Lung (tissue), 12 donors: ENCODE results near the gene TMEM95. TPM values are rescaled to one million over a fixed set of nuclear protein-coding genes. Genes with fewer than 3 reads are reported as not detected.

Experiments
- ATAC-seq: fragments of 200-7000 bp; cut with Tn5 transposase; one replicate; pipeline ENCODE4 v1.9.1; 2020; ENCODE audit warnings: moderate number of reproducible peaks; ENCODE audit not compliant: insufficient read depth, low FRiP score
- DNase-seq, 3 donors: peaks; one replicate each; pipeline ENCODE4 v3.0.0-alpha.2; 2013 to 2017
- H3K27ac ChIP-seq, 2 donors: one replicate each; pipeline ENCODE4 v1.5.1; 2013; ENCODE audit warnings: mild to moderate bottlenecking in 2 of 2, moderate library complexity in 2 of 2, control low read depth in 1 of 2, inconsistent platforms in 1 of 2, low read depth in 1 of 2, low read length in 1 of 2
- H3K27me3 ChIP-seq, 3 donors: one replicate each; pipeline ENCODE4 v1.5.1; 2013; ENCODE audit warnings: low read length in 2 of 3; ENCODE audit not compliant: control insufficient read depth in 3 of 3, insufficient read depth in 3 of 3
- H3K36me3 ChIP-seq, 4 donors: one replicate each; pipeline ENCODE4 v1.5.1; 2013; ENCODE audit warnings: low read length in 4 of 4, mild to moderate bottlenecking in 1 of 4, moderate library complexity in 1 of 4; ENCODE audit not compliant: control insufficient read depth in 4 of 4, insufficient read depth in 4 of 4
- H3K4me1 ChIP-seq, 5 donors: one replicate each; pipeline ENCODE4 v1.5.1; 2013; ENCODE audit warnings: low read length in 5 of 5, mild to moderate bottlenecking in 2 of 5, moderate library complexity in 1 of 5; ENCODE audit not compliant: control insufficient read depth in 5 of 5, insufficient read depth in 5 of 5
- H3K4me3 ChIP-seq: one replicate; pipeline ENCODE4 v1.5.1; 2013; ENCODE audit warnings: mild to moderate bottlenecking, control low read depth, moderate library complexity
- H3K9ac ChIP-seq, 2 donors: one replicate each; pipeline ENCODE4 v1.5.1; 2013; ENCODE audit warnings: low read length in 2 of 2, control low read depth in 1 of 2; ENCODE audit not compliant: insufficient read depth in 1 of 2
- H3K9me3 ChIP-seq, 4 donors: one replicate each; pipeline ENCODE4 v1.5.1; 2013; ENCODE audit warnings: low read length in 3 of 4, mild to moderate bottlenecking in 1 of 4, moderate library complexity in 1 of 4; ENCODE audit not compliant: control insufficient read depth in 4 of 4, insufficient read depth in 3 of 4
- WGBS, 2 donors: extraction: QIAGEN DNeasy Blood & Tissue Kit; methylation state at CpG; one replicate each; pipeline ENCODE4 v1.1.7; 2013; 5-methylcytosine and 5-hydroxymethylcytosine counted together
- polyA plus RNA-seq, 2 donors: library from polyadenylated mRNA; stranded (reverse); fragments of 200-250 nt; gene quantifications; one replicate each; pipeline ENCODE4 v1.2.1, GENCODE V29; 2013
- total RNA-seq, 2 donors: library from RNA; depleted of rRNA in 1 of 2; stranded (reverse); fragments of >200 nt in 1 of 2; gene quantifications; one replicate each; pipeline ENCODE4 v1.2.1, GENCODE V29; 2014 to 2021
- TF ChIP-seq, protein P1 (sequence below): IDR thresholded peaks from 2 replicates; pipeline ENCODE4 v1.5.1; 2012; ENCODE audit warnings: mild to moderate bottlenecking; ENCODE audit errors: control extremely low read depth, extremely low read depth
- donor health status: control.
- donor health status: control.
- donor health status: Bipolar disorder and iron deficiency.
- donor health status: healthy.
- donor health status: DM: yes; HTN: yes; CAD: no.

Gene TMEM95
- total and polyA plus RNA-seq, 4 donors: not detected

GRCh38 chr17:7348478-7349242 lies 6.3 kb upstream of the TMEM95 start:
- TF ChIP-seq, protein P1, sequence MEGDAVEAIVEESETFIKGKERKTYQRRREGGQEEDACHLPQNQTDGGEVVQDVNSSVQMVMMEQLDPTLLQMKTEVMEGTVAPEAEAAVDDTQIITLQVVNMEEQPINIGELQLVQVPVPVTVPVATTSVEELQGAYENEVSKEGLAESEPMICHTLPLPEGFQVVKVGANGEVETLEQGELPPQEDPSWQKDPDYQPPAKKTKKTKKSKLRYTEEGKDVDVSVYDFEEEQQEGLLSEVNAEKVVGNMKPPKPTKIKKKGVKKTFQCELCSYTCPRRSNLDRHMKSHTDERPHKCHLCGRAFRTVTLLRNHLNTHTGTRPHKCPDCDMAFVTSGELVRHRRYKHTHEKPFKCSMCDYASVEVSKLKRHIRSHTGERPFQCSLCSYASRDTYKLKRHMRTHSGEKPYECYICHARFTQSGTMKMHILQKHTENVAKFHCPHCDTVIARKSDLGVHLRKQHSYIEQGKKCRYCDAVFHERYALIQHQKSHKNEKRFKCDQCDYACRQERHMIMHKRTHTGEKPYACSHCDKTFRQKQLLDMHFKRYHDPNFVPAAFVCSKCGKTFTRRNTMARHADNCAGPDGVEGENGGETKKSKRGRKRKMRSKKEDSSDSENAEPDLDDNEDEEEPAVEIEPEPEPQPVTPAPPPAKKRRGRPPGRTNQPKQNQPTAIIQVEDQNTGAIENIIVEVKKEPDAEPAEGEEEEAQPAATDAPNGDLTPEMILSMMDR: no peak
- H3K27ac ChIP-seq: no peak overlapping the region
- H3K27me3 ChIP-seq: no peaks in the 10 kb centered on the region
- H3K9ac ChIP-seq: no peak overlapping the region
- no peaks in the 10 kb centered on the region for H3K36me3 ChIP-seq
- H3K4me1 ChIP-seq: peaks cover 0 to 29% (median 7%) of the 10 kb centered on the region in 5 donors
- no peak overlapping the region for H3K4me3 ChIP-seq
- H3K9me3 ChIP-seq: no peaks in the 10 kb centered on the region
- ATAC-seq (no peak), DNase-seq (no peak)
- WGBS, 2 donors: 74 to 77% methylated on average over 19 of the region's 19 CpGs

- peak; percentile 79 for ATAC-seq
- DNase-seq: peak; percentile 90 to 92 (median 91)
- WGBS, 2 donors: 1% methylated on average over 56 to 91 of the region's 91 CpGs
- Histone ChIP-seq H3K4me3 (peak within 1 kb of the TSS; percentile 66), H3K36me3 (no peaks in the 10 kb centered on the region), H3K27ac (peak within 1 kb of the TSS; percentile 85 to 96), H3K9ac (peak within 1 kb of the TSS; percentile 68 to 84), H3K9me3 (no peaks in the 10 kb centered on the region), H3K27me3 (no peaks in the 10 kb centered on the region), H3K4me1 (peaks cover 0 to 44% (median 10%) of the 10 kb centered on the region in 5 donors)
- TF ChIP-seq, protein P1: peak; percentile 21
Measured at GRCh38 chr17:7351665-7352502, 3.1 kb upstream of the TMEM95 start, which contains the start of gene KCTD11. Gene KCTD11 (plus strand): TSS chr17:7352162.

DNA sequence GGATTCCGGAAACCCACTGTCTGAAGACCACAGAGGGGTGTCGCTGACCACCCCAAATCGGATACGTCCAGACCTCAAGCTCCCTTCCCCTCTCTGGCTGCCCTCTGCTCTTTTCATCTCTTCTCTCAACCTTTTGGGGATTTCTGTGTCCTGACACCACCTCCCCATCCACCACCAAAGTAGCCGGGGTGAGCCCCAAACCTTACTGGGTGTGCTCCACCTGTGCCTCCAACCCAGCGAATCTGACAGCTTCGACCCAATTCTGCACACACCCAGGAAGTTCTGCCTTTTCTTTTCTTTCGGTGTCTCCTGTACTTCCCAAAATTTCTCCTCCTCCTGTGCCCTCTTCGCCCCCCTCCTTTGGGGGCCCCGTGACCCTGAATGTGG lies 2.5 kb upstream of the TMEM95 start:
- WGBS, 2 donors: 26 to 31% methylated on average over 9 to 10 of the region's 10 CpGs
- no peak for DNase-seq
- peak overlapping the region; percentile 56 to 84 for H3K9ac ChIP-seq
- H3K36me3 ChIP-seq: no peaks in the 10 kb centered on the region
- no peaks in the 10 kb centered on the region for H3K27me3 ChIP-seq
- H3K4me3 ChIP-seq: peak overlapping the region; percentile 66
- peak overlapping the region; percentile 85 to 96 for H3K27ac ChIP-seq
- H3K9me3 ChIP-seq: no peaks in the 10 kb centered on the region
- ATAC-seq: no peak
- peaks cover 0 to 44% (median 10%) of the 10 kb centered on the region in 5 donors for H3K4me1 ChIP-seq
- TF ChIP-seq, protein P1: no peak
